Measurements from ENCODE around the gene COPG2. TPM values are rescaled to one million over a fixed set of nuclear protein-coding genes. Genes with fewer than 3 reads are reported as not detected.

COPG2 gene, protein sequence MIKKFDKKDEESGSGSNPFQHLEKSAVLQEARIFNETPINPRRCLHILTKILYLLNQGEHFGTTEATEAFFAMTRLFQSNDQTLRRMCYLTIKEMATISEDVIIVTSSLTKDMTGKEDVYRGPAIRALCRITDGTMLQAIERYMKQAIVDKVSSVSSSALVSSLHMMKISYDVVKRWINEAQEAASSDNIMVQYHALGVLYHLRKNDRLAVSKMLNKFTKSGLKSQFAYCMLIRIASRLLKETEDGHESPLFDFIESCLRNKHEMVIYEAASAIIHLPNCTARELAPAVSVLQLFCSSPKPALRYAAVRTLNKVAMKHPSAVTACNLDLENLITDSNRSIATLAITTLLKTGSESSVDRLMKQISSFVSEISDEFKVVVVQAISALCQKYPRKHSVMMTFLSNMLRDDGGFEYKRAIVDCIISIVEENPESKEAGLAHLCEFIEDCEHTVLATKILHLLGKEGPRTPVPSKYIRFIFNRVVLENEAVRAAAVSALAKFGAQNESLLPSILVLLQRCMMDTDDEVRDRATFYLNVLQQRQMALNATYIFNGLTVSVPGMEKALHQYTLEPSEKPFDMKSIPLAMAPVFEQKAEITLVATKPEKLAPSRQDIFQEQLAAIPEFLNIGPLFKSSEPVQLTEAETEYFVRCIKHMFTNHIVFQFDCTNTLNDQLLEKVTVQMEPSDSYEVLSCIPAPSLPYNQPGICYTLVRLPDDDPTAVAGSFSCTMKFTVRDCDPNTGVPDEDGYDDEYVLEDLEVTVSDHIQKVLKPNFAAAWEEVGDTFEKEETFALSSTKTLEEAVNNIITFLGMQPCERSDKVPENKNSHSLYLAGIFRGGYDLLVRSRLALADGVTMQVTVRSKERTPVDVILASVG
- total RNA-seq: 10 to 100 TPM; 74.3 to 76.3 TPM
- 85.1 TPM for polyA plus RNA-seq (2013, experiment 1 of 2)
- polyA plus RNA-seq (2013, experiment 2 of 2): 79.6 TPM
- long read RNA-seq, experiment 1, transcript COPG2-202 (24 exons, 3,134 nt): major isoform, 12 of 38 reads
- long read RNA-seq, experiment 1, partial matches to known transcripts: 19 of 38 reads
- long read RNA-seq, experiment 1, other reads (novel, unspliced or antisense): 7 of 38 reads
- long read RNA-seq, experiment 2, transcript COPG2-202 (24 exons, 3,134 nt): major isoform, 51 of 63 reads
- long read RNA-seq, experiment 2, partial matches to known transcripts: 2 of 63 reads
- long read RNA-seq, experiment 2, other reads (novel, unspliced or antisense): 10 of 63 reads
- long read RNA-seq, experiment 3, transcript COPG2-202 (24 exons, 3,134 nt): major isoform, 224 of 272 reads
- long read RNA-seq, experiment 3, transcript COPG2-201 (20 exons, 3,073 nt): minor isoform, 11 of 272 reads
- long read RNA-seq, experiment 3, partial matches to known transcripts: 15 of 272 reads
- long read RNA-seq, experiment 3, other reads (novel, unspliced or antisense): 22 of 272 reads
- long read RNA-seq, experiment 4, transcript COPG2-202 (24 exons, 3,134 nt): major isoform, 7 of 13 reads
- long read RNA-seq, experiment 4, partial matches to known transcripts: 5 of 13 reads
- long read RNA-seq, experiment 4, other reads (novel, unspliced or antisense): 1 of 13 reads

DNA sequence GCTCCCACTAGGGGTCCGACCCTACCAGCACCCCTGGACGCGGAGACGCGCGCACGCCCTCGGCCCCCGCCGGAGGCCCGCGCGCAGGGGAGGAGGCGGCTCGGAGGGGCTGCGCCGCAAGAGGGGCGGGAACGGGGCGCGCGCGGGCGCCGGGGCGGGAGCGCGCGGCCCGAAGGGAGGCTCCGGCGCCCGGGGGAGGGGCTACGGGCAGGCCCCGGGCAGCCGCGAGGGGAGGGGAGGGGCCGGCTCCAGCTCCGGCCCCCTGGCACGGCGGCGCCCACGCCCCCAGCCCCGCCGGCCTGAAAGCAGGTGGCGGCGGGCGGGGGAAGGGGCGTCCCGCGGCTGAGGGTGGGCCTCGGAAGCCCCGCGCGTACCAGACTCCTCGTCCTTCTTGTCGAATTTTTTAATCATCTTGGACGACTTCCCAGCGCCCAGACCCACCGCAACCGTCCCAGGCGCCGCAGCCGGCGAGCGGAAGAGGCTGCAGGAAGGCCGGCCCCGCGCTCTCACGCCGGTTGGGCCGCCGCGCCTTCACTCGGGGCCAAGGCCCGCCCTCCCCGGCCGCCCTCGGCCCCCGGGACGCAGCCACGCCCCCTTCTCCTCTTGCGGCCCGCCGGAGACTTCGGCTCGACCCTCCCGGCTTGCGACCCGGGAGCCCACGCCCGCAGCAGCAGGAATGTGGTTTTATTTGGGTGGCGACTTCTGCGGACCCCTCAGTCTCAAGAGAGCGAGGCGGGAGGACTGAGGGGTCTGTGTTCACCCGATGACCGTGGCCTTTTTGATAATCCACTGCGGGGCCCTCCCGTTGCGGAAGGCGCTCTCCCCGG lies at the start of gene COPG2:
TSS of gene COPG2 (minus strand) at position 491 of the 827 bp plus-strand sequence. CDS start at position 411, 80 bp downstream.
- no peaks in the 10 kb centered on the region for H3K9me3 ChIP-seq (ENCODE audit: control insufficient read depth, low read length)
- peaks cover 15% of the 10 kb centered on the region for H3K27me3 Mint-ChIP-seq (ENCODE audit: insufficient read depth)
- H3K9ac ChIP-seq (ENCODE audit: extremely low read depth, low read length, poor library complexity, severe bottlenecking): peak within 1 kb of the TSS; percentile 52
- no peaks in the 10 kb centered on the region for H3K4me1 ChIP-seq (ENCODE audit: control insufficient read depth, insufficient read depth, low read length)
- peak within 1 kb of the TSS; percentile 77 for H3K4me3 Mint-ChIP-seq
- peak; percentile 93 for DNase-seq
- WGBS, 2 experiments (ENCODE audit: insufficient coverage in 1 of 2, insufficient read length in 1 of 2): 0% methylated on average over 20 to 103 of the region's 103 CpGs
- H3K27ac ChIP-seq (ENCODE audit: low read depth, low read length): peak within 1 kb of the TSS; percentile 78
- TF ChIP-seq, protein P1, sequence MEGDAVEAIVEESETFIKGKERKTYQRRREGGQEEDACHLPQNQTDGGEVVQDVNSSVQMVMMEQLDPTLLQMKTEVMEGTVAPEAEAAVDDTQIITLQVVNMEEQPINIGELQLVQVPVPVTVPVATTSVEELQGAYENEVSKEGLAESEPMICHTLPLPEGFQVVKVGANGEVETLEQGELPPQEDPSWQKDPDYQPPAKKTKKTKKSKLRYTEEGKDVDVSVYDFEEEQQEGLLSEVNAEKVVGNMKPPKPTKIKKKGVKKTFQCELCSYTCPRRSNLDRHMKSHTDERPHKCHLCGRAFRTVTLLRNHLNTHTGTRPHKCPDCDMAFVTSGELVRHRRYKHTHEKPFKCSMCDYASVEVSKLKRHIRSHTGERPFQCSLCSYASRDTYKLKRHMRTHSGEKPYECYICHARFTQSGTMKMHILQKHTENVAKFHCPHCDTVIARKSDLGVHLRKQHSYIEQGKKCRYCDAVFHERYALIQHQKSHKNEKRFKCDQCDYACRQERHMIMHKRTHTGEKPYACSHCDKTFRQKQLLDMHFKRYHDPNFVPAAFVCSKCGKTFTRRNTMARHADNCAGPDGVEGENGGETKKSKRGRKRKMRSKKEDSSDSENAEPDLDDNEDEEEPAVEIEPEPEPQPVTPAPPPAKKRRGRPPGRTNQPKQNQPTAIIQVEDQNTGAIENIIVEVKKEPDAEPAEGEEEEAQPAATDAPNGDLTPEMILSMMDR (conservative IDR thresholded peaks at IDR 0.05): no peak
- no peaks in the 10 kb centered on the region for H3K9me3 Mint-ChIP-seq
- H3K27ac Mint-ChIP-seq: peak within 1 kb of the TSS; percentile 78
- H3K36me3 Mint-ChIP-seq (ENCODE audit: low read depth): peaks cover 16% of the 10 kb centered on the region
- no peaks in the 10 kb centered on the region for H3K27me3 ChIP-seq (ENCODE audit: control insufficient read depth, insufficient read depth, low read length, poor library complexity, severe bottlenecking)
- H3K36me3 ChIP-seq (ENCODE audit: control insufficient read depth, insufficient read depth, low read length): peaks cover 22% of the 10 kb centered on the region
- peak within 1 kb of the TSS; percentile 90 for H3K4me3 ChIP-seq (ENCODE audit: low read length)
- peaks cover 9% of the 10 kb centered on the region for H3K4me1 Mint-ChIP-seq

DNA sequence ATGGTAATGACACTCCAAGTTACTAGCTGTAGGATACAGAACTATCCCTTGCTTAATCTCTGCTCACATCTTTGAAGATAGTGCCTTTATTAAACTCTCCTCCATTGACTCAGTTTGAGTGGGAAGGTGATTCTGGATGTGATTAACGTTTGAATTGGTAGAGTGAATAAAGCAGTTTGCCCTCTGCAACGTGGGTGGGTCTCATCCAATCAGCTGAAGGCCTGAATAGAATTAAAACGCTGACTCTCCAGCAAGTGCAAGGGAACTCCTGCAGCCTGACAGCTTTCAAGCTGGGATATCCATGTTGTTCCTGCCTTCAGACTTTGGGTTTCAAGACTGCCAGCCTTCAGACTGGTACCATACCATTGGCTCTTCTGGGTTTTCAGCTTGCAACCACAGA lies 43.9 kb upstream of the COPG2 start:
- Histone ChIP-seq H3K36me3 (ENCODE audit: control insufficient read depth, insufficient read depth, low read length) (no peaks in the 10 kb centered on the region), H3K27ac (ENCODE audit: low read depth, low read length) (no peak overlapping the region), H3K9me3 (ENCODE audit: control insufficient read depth, low read length) (no peaks in the 10 kb centered on the region), H3K4me1 (ENCODE audit: control insufficient read depth, insufficient read depth, low read length) (no peaks in the 10 kb centered on the region), H3K4me3 (ENCODE audit: low read length) (no peak overlapping the region), H3K9ac (ENCODE audit: extremely low read depth, low read length, poor library complexity, severe bottlenecking) (no peak overlapping the region), H3K27me3 (ENCODE audit: control insufficient read depth, insufficient read depth, low read length, poor library complexity, severe bottlenecking) (no peaks in the 10 kb centered on the region)
- no peak overlapping the region for H3K27ac Mint-ChIP-seq
- H3K36me3 Mint-ChIP-seq (ENCODE audit: low read depth): no peaks in the 10 kb centered on the region
- WGBS, 2 experiments (ENCODE audit: insufficient coverage in 1 of 2, insufficient read length in 1 of 2): 44 to 45% methylated on average over 2 to 3 of the region's 3 CpGs
- H3K4me1 Mint-ChIP-seq: no peaks in the 10 kb centered on the region
- no peak for DNase-seq
- no peaks in the 10 kb centered on the region for H3K9me3 Mint-ChIP-seq
- no peak overlapping the region for H3K4me3 Mint-ChIP-seq
- TF ChIP-seq, protein P1 (conservative IDR thresholded peaks at IDR 0.05): no peak
- H3K27me3 Mint-ChIP-seq (ENCODE audit: insufficient read depth): peaks cover 12% of the 10 kb centered on the region

Data from endodermal cell (in vitro differentiated cells).